Activated naive CD4-positive, alpha-beta T cell treated with Interleukin-2 at 50 U/mL for 16 hours (primary cell): Measurements from ENCODE around the gene BICD1.
"Not testable (repeated sequence)": the region's sequence is repeated elsewhere in the genome, so short reads cannot be mapped to it uniquely, and the experiment has no call there.

Experiments
- DNase-seq: peaks from one replicate; pipeline ENCODE4 v3.0.0-alpha.2; 2020

BICD1 gene

DNA sequence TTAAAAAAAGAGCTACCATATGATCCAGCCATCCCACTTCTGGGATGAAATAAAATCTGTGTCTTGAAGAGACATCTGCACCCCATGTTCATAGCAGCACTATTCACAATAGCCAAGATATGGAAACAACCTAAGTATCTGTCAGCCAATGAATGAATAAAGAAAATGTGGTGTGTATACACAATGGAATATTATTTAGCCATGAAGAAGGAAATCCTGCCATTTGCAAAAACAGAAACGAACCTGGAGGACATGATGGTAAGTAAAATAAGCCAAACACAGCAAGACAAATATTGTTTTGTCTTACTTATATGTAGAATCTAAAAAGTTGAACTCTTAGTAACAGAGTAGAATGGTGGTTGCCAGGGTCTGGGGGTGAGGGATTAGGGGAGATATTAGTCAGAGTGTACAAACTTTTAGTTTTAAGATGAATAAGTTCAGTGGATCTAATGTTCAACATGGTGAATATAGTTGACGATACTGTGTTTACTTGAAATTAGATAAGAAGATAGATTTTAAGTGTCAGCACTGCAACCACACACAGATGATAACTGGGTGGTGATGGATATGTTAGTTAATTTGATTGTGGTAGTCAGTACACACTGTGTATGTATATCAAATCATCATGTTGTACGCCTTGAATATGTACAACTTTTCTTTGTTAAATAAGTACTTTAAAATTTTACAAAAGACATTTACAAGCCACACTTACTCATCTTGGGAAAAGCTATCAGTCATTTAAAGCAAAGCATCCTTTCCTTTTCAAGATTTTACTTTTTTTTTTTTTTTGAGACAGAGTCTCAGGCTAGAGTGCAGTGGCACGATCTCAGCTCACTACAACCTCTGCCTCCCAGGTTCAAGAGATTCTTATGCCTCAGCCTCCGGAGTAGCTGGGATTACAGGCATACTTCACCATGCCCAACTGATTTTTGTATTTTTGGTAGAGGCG is 89.9 kb downstream of the BICD1 start:
- DNase-seq = no peak

DNA sequence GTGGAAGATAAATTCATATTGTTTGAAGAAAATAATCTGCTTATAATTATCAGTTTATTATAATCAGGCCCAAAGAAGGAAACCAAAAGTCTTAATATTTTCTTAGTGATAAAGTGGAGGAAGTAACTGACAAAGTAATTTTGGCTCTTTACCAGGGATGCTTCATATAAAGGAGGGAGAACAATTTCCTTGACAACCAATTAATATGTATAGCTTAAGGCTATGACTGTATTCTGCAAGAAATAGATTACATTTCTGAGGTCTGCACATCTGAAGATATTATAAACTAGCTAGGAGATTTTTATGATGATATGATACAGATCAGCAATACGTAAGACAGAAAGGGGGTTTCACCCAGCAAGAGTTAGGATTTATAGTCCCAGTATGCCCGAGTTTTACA is 90.8 kb downstream of the BICD1 start:
- no peak for DNase-seq

- no peak for DNase-seq
Measured at GRCh38 chr12:32198555-32198954, 91.9 kb downstream of the BICD1 start.

- no peak for DNase-seq
Measured at GRCh38 chr12:32201096-32201495, 94.4 kb downstream of the BICD1 start.

- DNase-seq = no peak
Measured at GRCh38 chr12:32201976-32202375, 95.3 kb downstream of the BICD1 start.

GRCh38 chr12:32205731-32206130 is 99.1 kb downstream of the BICD1 start:
- no peak for DNase-seq

DNA sequence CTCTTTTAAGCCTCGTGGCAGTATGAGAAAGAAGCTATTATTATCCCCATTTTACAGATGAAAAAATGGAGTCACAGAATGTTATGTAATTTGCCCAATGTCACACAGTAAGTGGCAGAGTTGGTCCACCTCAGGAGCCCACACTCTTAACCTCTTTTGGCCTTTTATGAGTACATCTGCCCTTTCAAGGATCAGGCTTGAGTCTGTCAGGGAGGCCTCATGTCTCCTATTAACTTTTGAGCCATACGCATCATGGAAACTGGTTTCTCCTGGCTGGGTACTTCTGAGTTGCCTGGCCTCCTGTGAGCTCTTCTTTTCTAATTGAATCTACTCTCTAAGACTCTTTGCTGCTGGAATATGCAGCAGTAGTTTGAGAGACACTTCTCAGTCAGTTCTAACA is 101.7 kb downstream of the BICD1 start:
- DNase-seq = no peak

DNA sequence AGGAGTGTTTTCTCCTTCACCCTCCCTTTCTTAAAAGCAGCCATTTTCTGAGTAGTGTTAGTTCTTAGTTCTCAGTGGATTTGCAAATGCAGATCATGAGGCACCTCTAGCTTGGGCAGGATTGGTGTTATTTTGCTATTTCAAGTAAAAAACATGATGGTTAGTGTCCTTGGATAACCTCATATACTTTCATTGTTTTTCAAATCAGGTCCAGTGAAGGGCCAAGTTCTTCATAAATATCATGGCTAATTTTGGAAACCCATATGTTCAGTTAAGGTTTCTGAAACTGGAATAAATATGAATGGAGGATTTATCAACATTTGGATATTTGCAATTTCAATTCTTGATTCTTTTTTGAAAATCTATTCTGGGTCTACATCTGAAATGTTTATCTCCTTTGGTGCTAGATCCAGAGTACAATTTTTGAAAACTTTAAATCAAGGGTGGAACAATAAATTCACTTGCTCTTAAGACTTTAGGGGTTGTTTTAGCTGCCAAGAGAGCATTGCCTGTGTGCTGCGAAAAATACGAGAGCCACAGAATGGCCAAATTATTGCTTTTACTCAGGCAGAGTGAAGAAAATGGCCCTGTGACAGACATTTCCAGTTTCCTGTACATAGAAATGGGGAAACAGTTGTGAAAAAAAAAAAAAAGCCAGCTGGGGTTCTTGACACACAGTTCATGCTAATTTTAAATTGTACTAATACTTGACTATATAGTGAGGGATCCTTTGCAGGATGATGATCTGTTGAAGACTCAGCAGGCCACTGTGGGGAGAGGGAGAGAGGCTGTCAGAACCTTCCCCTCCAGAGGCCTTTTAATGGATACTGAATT is 104.6 kb downstream of the BICD1 start:
- DNase-seq = no peak

GRCh38 chr12:32211900-32212156 is 105.2 kb downstream of the BICD1 start:
- DNase-seq = no peak

GRCh38 chr12:32214723-32215122 is 108.1 kb downstream of the BICD1 start:
- no peak for DNase-seq

DNA sequence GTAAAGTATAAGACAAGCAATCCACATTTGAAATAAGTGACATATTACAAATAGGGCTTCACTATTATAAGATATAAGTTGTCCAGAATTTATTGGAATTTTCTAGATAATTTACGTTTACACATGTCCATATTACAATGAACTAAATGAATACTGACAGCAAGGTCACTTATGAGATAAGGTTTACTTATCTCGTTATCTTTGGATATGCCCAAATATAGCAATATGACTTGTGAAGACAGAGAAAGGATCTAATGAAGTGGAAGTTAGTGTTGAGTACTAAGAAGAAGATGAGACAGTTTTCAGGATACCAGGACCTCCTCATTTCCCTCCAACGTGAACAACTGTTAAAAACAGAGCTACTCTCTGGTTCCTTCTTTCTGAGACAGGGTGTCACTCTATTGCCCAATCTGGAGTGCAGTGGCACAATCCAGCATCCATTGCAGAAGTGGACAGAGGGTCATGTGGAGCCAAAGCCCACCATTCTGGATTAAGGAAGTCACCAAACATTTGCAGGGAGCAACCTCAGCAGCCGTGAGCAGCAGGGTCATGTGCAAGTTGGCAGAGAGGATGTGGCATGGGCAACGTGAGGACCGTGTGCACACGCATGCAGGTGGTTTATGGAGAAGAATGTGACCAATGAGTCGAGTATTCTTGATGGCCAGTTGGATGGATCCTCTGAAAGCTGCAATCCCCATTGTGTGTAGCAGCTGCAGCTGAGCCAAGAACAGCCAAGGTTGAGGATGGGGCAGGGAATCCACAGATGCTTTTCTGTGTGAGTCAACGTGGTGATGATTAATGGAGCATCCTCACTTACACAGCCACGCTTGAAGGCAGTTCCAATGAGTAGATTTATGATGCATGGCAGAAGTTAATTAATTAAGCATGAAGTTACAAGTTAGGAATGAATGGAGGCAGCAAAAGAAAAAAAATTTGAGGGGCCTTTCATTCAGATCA is 111.0 kb downstream of the BICD1 start:
- no peak for DNase-seq

DNA sequence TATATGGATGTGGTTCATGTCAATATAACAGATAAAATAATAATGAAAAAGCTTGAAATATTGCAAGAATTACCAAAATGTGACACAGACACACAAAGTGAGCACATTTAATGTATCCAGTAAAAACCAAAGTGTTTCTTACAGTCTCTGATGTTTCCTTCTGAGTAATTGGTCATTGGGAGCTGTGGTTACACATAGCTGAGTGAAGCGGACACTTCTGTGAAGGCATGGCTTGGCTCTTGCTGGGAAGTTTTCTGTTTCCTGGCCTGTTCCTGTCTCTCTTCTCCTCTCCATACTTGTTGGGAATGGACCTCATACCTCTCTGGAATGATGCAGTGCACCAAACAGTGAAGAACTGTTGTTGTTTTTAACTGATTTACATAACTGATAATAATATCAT is 117.3 kb downstream of the BICD1 start:
- no peak for DNase-seq

DNA sequence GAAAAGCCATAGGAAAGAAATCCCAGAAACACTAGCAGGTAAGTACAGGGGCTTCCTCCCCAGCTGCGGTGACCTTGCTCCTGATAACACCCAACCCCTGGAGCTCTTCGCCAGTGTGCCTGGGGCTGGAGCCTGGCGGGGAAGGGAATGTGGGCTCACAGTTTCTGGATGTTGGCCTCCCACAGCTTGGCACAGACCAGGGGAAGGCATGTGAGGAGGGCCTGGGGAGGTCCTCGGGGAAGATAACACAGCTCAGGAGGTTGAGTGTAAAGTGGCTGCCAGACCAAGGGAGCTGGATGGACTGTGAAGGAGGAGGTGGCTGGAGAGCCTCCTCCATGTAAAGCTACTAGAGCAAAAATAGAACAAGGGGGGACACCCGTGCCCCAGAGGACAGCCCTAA is 120.1 kb downstream of the BICD1 start:
- no peak for DNase-seq

DNA sequence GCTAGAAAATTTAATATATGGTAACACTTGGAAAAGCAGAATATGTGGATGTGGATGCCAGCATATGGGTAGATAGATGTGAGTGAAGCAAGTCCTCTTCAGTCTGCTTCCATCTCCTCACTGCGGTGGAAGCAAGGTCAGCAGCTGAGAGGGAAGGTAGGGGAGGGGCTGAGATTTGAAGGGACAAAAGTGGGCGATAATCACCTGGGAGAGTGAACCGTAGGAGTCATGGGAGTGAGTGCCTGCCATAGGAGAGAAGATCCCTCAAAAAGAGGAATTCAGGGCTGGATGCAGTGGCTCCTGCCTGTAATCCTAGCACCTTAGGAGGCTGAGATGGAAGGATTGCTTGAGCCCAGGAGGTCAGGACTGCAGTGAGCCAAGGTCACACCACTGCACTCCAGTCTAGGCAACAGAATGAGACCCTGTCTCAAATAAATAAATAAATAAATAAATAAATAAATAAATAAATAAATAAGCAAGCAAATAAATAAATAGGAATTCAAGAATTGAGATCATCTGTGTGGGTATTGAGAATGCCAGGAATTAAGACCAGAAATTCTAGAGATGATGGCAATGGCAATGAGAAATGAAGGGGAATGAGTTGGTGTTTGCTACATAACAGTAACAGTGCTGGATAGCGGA is 123.4 kb downstream of the BICD1 start:
- DNase-seq = no peak

GRCh38 chr12:32230613-32230993 is 124.0 kb downstream of the BICD1 start:
- no peak for DNase-seq

DNA sequence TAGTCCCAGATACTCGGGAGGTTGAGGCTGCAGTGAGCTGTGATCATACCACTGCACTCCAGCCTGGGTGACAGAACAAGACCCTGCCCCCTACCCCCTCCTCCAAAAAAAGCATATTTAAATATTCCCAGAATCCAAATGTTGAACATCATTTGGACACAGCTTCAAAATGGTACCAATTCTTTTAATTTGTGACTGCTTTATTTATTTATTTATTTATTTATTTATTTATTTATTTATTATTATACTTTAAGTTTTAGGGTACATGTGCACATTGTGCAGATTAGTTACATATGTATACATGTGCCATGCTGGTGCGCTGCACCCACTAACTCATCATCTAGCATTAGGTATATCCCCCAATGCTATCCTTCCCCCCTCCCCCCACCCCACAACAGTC is 124.7 kb downstream of the BICD1 start:
- not testable (repeated sequence) for DNase-seq

DNA sequence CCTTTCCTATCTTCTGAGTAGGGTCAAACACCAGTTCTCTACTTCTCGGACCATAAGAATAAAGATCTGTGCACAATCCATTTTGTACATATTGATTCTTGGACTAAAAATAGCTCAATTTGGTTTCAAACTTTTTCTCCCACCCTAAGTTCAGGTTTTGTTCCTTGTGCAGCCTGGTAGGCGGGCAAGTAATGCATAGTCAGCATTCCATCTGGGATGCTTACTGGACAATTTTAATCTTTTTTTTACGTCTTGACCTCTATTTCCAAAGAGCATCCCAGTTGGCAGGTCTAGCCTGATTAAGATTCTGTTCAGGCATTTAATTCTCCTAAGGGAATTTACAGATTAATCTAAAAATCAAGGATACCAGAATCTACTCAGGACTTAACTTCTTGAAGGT is 126.9 kb downstream of the BICD1 start:
- DNase-seq = no peak

DNA sequence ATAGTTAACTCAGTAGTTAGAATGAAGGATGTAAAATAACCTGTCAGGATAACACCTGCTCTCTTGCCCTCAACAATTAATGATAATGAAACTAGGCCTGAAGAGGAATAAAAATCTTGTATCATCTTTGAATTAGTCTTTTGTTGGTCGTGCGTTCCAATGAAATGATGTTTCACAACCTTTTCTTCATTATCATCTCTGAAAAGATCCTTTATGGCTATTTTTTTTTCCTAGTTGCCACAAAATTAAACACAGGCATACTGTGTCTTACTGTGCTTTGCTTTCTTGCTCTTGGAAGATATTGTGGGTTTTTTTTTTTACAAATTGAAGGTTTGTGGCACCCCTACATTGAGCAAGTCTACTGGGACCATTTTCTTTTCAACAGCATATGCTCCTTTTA is 128.6 kb downstream of the BICD1 start:
- no peak for DNase-seq

GRCh38 chr12:32240162-32240561 is 133.5 kb downstream of the BICD1 start:
- no peak for DNase-seq

- no peak for DNase-seq
Measured at GRCh38 chr12:32240831-32241230, 134.2 kb downstream of the BICD1 start.

DNA sequence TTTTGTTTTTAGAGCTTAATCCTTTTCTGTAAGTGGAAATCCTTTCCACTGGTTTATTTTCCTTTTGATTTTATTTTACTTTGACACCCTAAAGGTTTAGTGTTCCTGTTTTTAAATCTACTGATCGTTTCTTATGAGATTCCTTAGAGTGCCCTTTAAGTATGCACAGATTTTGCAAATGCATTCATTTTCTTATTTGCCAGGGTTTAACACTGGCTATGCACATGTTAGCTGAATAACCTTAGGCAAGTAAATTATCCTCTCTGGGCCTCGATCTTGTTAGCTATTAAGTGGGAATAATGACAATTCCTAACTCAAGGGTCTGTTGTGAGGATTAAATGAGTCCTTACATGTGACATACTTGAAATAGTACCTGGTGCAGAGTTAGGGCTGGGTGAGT is 136.0 kb downstream of the BICD1 start:
- DNase-seq = no peak

DNA sequence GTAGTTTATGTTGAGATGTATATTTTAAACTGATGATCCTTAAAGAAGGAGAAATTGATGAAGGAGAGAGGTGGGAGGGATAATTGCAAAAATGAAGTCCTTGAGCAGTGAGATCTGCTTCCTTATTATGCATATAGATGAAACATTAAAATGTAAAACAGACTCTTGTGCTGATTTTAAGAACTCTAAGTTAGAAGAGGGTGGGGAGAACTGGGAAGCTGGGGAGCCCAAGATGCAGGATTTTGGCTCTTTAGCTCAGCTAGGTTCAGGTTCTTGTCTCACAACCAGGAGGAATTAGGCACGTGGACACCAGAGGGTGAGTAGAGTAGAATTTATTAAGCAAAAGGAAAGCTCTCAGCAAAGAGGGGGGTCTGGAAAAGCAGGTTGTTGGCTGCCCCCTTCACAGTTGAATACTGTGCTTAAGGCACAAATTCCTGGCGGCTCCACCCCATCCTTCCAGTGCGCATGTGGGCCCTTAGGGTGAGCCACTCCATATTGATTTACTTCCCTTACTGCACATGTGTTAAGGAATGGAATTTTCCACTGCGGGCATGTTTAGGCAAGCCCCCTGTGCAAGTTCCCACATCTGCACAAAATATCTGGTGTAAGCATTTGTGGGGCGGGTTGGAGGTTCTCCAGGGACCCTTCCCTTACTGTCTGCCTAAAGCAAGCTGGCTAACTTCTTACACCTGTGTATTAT is 141.9 kb downstream of the BICD1 start:
- DNase-seq = no peak
